Neural crest cell (in vitro differentiated cells): ENCODE measurements around the gene TEAD4. TPM values are rescaled to one million over a fixed set of nuclear protein-coding genes. Genes with fewer than 3 reads are reported as not detected.

ENCODE experiments used
- DNase-seq: peaks from one replicate; pipeline ENCODE4 v3.0.0; 2021; ENCODE audit warnings: low read depth, mixed read lengths, low spot score
- H3K27ac Mint-ChIP-seq: one replicate; pipeline ENCODE4 v1.8.0; 2021; ENCODE audit warnings: mild to moderate bottlenecking, mixed read lengths; ENCODE audit not compliant: unreplicated experiment
- H3K27me3 Mint-ChIP-seq: 2 replicates; pipeline ENCODE4 v1.8.0; 2021; ENCODE audit warnings: low read depth, mild to moderate bottlenecking, mixed read lengths
- H3K36me3 Mint-ChIP-seq: 2 replicates; pipeline ENCODE4 v1.8.0; 2021; ENCODE audit warnings: low read depth, mild to moderate bottlenecking, mixed read lengths
- H3K4me1 Mint-ChIP-seq: 2 replicates; pipeline ENCODE4 v1.8.0; 2021; ENCODE audit warnings: mixed read lengths
- H3K4me3 Mint-ChIP-seq: one replicate; pipeline ENCODE4 v1.8.0; 2021; ENCODE audit warnings: mild to moderate bottlenecking, mixed read lengths
- H3K9me3 Mint-ChIP-seq: 2 replicates; pipeline ENCODE4 v1.8.0; 2021; ENCODE audit warnings: mixed read lengths
- CTCF ChIP-seq: fragments of 200-600 bp; sonication (generic); conservative IDR thresholded peaks from 2 replicates; pipeline ENCODE4 v1.5.0; 2021; ENCODE audit warnings: antibody characterized with exemption, mild to moderate bottlenecking
- long read RNA-seq: library from polyadenylated mRNA; unstranded; transcript quantifications from one replicate; pipeline ENCODE4 v2.0.0, GENCODE V29; 2020
- total RNA-seq: library from RNA; stranded (reverse); gene quantifications from 2 replicates; pipeline ENCODE4 v1.2.1, GENCODE V29; 2021

TEAD4 gene
- 28.6 and 30.9 TPM in 2 replicates for total RNA-seq
- long read RNA-seq, partial matches to known transcripts = 0 of 1 reads
- long read RNA-seq, other reads (novel, unspliced or antisense) = 0 of 1 reads

DNA sequence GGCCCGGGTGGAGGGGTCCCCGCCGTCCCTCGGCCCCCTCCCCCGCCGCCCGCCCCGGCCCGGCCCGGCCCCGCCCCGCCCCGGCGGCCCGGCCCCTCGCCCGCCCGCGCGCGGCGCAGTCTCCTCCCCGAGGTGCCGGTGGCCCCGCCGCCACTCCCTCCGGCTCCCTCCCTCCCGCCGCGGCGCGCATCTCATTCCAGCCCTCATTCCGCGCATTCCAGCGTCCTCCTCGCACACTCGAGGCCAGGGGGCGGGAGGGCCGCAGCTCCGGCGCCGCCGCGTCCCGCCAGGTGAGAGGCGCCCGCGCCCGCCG, at the start of gene TEAD4:
TEAD4 (plus strand) TSS at position 206 of the 313 bp plus-strand sequence.
- Mint-ChIP-seq H3K9me3 (no peaks in the 10 kb centered on the region), H3K27me3 (peaks cover 56% of the 10 kb centered on the region), H3K27ac (peak within 1 kb of the TSS; percentile 92), H3K4me1 (peaks cover 48% of the 10 kb centered on the region), H3K4me3 (peak within 1 kb of the TSS; percentile 95), H3K36me3 (no peaks in the 10 kb centered on the region)
- TF ChIP-seq CTCF = no peak
- peak; percentile 67 for DNase-seq

DNA sequence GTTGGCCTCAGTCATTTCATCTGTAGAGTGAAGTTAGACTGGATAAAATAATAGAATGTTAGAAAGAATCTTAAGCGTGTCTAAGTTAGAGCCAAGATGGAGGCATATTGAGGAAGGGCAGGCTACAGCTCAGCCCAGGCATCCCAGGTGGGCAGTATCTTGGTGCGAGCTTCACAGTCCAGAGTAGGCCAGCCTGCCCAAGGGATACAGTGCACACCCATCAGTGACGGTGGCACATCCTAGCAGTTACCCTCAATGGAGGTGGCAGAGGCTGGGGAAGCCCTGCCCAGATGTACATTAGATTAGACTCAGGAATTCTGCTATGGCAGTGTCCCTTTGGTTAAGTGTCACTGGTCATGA, 47.0 kb upstream of the TEAD4 start:
- peaks cover 7% of the 10 kb centered on the region for H3K36me3 Mint-ChIP-seq
- H3K27me3 Mint-ChIP-seq = no peaks in the 10 kb centered on the region
- no peaks in the 10 kb centered on the region for H3K9me3 Mint-ChIP-seq
- H3K27ac Mint-ChIP-seq = no peak overlapping the region
- DNase-seq = no peak
- no peak overlapping the region for H3K4me3 Mint-ChIP-seq
- no peak for TF ChIP-seq CTCF
- peaks cover 4% of the 10 kb centered on the region for H3K4me1 Mint-ChIP-seq

DNA sequence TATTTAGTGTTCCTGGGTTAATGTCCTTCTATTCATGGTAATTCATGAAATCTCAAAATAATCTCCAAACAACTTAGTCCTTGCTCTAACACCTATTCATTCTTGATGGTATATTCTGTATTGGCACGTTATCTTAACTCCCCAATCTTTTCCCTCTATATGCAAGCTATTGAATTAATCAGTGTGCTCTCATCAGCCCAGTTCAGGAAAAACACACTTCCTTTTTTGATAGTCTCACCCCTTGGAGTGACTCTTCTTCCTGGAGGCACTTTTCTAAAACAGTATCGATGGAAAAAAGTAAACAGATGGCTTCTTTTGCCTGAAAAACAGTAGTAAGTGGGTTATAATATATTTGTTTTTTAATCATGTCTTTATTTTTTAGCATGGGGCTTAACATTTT, 39.9 kb upstream of the TEAD4 start:
- Mint-ChIP-seq H3K36me3 (peaks cover 14% of the 10 kb centered on the region), H3K9me3 (no peaks in the 10 kb centered on the region), H3K27ac (peak overlapping the region; percentile 15), H3K4me3 (no peak overlapping the region), H3K27me3 (no peaks in the 10 kb centered on the region), H3K4me1 (no peaks in the 10 kb centered on the region)
- TF ChIP-seq CTCF = no peak
- DNase-seq = no peak

- DNase-seq = no peak
- no peak overlapping the region for H3K27ac Mint-ChIP-seq
- peaks cover 5% of the 10 kb centered on the region for H3K4me1 Mint-ChIP-seq
These were observed 36.9 kb upstream of the TEAD4 start for GRCh38 chr12:2922329-2922728.

GRCh38 chr12:2923057-2923456, 36.1 kb upstream of the TEAD4 start:
- peaks cover 16% of the 10 kb centered on the region for H3K36me3 Mint-ChIP-seq

More at GRCh38 chr12:2922329-2922728, 36.9 kb upstream of the TEAD4 start:
- Mint-ChIP-seq H3K27me3 (no peaks in the 10 kb centered on the region), H3K9me3 (no peaks in the 10 kb centered on the region), H3K4me3 (no peak overlapping the region), H3K36me3 (peaks cover 12% of the 10 kb centered on the region)
- TF ChIP-seq CTCF = no peak

More at GRCh38 chr12:2923057-2923456, 36.1 kb upstream of the TEAD4 start:
- Mint-ChIP-seq H3K27me3 (no peaks in the 10 kb centered on the region), H3K27ac (no peak overlapping the region), H3K9me3 (no peaks in the 10 kb centered on the region), H3K4me3 (no peak overlapping the region), H3K4me1 (peaks cover 5% of the 10 kb centered on the region)
- no peak for DNase-seq
- no peak for TF ChIP-seq CTCF
